ENCODE results near the gene CAPN11. TPM values are rescaled to one million over a fixed set of nuclear protein-coding genes. Genes with fewer than 3 reads are reported as not detected.

The CAPN11 gene
- total and polyA plus RNA-seq, 9 of the 15 experiments (the other 6 are each of a cell fraction or from before 2014, with no cell fraction given) = 0.03 to 0.61 (median 0.17) TPM; not detected in 1

- TF ChIP-seq ZNF740 (CRISPR knock-in tag; IDR thresholded peaks at IDR 0.05) = no peak
- peak in 1 of 2 experiments; percentile 93; a peak in 2 of 4 replicates for TF ChIP-seq ZNF740 (tag; IDR thresholded peaks at IDR 0.05)
- TF ChIP-seq, protein P1, sequence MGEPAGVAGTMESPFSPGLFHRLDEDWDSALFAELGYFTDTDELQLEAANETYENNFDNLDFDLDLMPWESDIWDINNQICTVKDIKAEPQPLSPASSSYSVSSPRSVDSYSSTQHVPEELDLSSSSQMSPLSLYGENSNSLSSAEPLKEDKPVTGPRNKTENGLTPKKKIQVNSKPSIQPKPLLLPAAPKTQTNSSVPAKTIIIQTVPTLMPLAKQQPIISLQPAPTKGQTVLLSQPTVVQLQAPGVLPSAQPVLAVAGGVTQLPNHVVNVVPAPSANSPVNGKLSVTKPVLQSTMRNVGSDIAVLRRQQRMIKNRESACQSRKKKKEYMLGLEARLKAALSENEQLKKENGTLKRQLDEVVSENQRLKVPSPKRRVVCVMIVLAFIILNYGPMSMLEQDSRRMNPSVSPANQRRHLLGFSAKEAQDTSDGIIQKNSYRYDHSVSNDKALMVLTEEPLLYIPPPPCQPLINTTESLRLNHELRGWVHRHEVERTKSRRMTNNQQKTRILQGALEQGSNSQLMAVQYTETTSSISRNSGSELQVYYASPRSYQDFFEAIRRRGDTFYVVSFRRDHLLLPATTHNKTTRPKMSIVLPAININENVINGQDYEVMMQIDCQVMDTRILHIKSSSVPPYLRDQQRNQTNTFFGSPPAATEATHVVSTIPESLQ (CRISPR knock-in tag; IDR thresholded peaks at IDR 0.05) = 0 out of 2 replicates have a peak, but pooled peaks have one; percentile 51
- peak in 1 of 2 experiments; percentile 65; a peak in 1 of 4 replicates for TF ChIP-seq TEAD1 (CRISPR knock-in tag; IDR thresholded peaks at IDR 0.05)
- TF ChIP-seq SUPT5H (IDR thresholded peaks at IDR 0.05) = peak; percentile 87
- peak; percentile 98 for TF ChIP-seq HNRNPK (IDR thresholded peaks at IDR 0.05; ENCODE audit: low read depth, low read length, poor library complexity, severe bottlenecking)
- peak in 1 of 2 experiments; percentile 86; a peak in 2 of 4 replicates for TF ChIP-seq KDM1A (IDR thresholded peaks at IDR 0.05)
- TF ChIP-seq PCBP1 (IDR thresholded peaks at IDR 0.05; ENCODE audit: low read depth, low read length, poor library complexity, severe bottlenecking) = peak; percentile 99
- TF ChIP-seq E2F6 (IDR thresholded peaks at IDR 0.05; ENCODE audit: borderline replicate concordance in 1 of 2, extremely low read depth in 1 of 2, insufficient read depth in 1 of 2, insufficient read length in 1 of 2, low read depth in 1 of 2, low read length in 1 of 2, poor library complexity in 1 of 2, severe bottlenecking in 1 of 2) = peak; percentile 84 to 96
- TF ChIP-seq KDM5B (IDR thresholded peaks at IDR 0.05; ENCODE audit: insufficient replicate concordance, low read depth, low read length) = peak; percentile 76
- peak; percentile 17 for TF ChIP-seq CHD1 (IDR thresholded peaks at IDR 0.05; ENCODE audit: low read length)
- peak; percentile 89 for TF ChIP-seq ZFX (CRISPR knock-in tag; IDR thresholded peaks at IDR 0.05)
- TF ChIP-seq HNRNPL (IDR thresholded peaks at IDR 0.05; ENCODE audit: low read depth, low read length) = 0 out of 2 replicates have a peak, but pooled peaks have one; percentile 30
- TF ChIP-seq, protein P2, sequence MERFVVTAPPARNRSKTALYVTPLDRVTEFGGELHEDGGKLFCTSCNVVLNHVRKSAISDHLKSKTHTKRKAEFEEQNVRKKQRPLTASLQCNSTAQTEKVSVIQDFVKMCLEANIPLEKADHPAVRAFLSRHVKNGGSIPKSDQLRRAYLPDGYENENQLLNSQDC (CRISPR knock-in tag; IDR thresholded peaks at IDR 0.05) = peak; percentile 47; the same call in 1 of the 2 replicates
- TF ChIP-seq RREB1 (CRISPR knock-in tag; IDR thresholded peaks at IDR 0.05) = no peak
Measured at GRCh38 chr6:44127186-44128019, 31.2 kb upstream of the CAPN11 start, which contains the start of the genes MRPL14 and TMEM63B (continued).

Data from K562 (cell line).